PC-9 (cell line): ENCODE results near the gene ZFR. TPM values are rescaled to one million over a fixed set of nuclear protein-coding genes. Genes with fewer than 3 reads are reported as not detected.

Source experiments
- BruUV-seq: library from RNA; stranded (reverse); fragments of 400-500 nt; replicated peaks from 2 replicates; lab custom pipeline; 2021; lab: Mats Ljungman, UMichigan
- CTCF ChIA-PET: fragments of 300-600 bp; sonication (Branson Sonifier 250); formaldehyde crosslinking; loops from one replicate; lab custom pipeline; 2022; ENCODE audit warnings: antibody characterized with exemption; lab: Charles Lee
- POLR2A ChIA-PET: fragments of 300-600 bp; sonication (Branson Sonifier 250); formaldehyde crosslinking; loops from one replicate; lab custom pipeline; 2022; ENCODE audit warnings: antibody characterized with exemption; ENCODE audit not compliant: unreplicated experiment; lab: Charles Lee
- DNase-seq, 2 experiments: peaks; one replicate each; pipeline versions ENCODE4 v3.0.0 to v3.0.0-alpha.2; 2015 to 2022; ENCODE audit warnings: mixed read lengths in 1 of 2
- H2AFZ ChIP-seq: fragments of 200-600 bp; sonication (generic); 2 replicates; pipeline ENCODE4 v1.8.1; 2017; ENCODE audit warnings: antibody characterized with exemption
- H3F3A ChIP-seq: fragments of 200-600 bp; sonication (generic); 2 replicates; pipeline ENCODE4 v1.8.1; 2017; ENCODE audit warnings: antibody characterized with exemption, mild to moderate bottlenecking, low read depth; ENCODE audit not compliant: insufficient read depth
- H3K27ac ChIP-seq: fragments of 200-600 bp; sonication (generic); 2 replicates; pipeline ENCODE4 v1.6.1; 2016; ENCODE audit warnings: mixed run types
- H3K27me3 ChIP-seq: fragments of 200-600 bp; sonication (generic); 2 replicates; pipeline ENCODE4 v1.6.1; 2016; ENCODE audit warnings: low read depth, mixed run types; ENCODE audit not compliant: insufficient read depth
- H3K36me3 ChIP-seq: fragments of 200-600 bp; sonication (generic); 2 replicates; pipeline ENCODE4 v1.6.1; 2016; ENCODE audit warnings: low read depth, mixed run types
- H3K4me1 ChIP-seq: fragments of 200-600 bp; sonication (generic); replicated peaks from 2 replicates; pipeline ENCODE4 v1.6.1; 2016; ENCODE audit warnings: mixed run types; ENCODE audit not compliant: insufficient read depth
- H3K4me2 ChIP-seq: fragments of 200-600 bp; sonication (generic); 2 replicates; pipeline ENCODE4 v1.6.1; 2017; ENCODE audit warnings: mixed run types
- H3K4me3 ChIP-seq: fragments of 200-600 bp; sonication (generic); 2 replicates; pipeline ENCODE4 v1.6.1; 2016; ENCODE audit warnings: mixed run types
- H3K79me2 ChIP-seq: fragments of 200-600 bp; sonication (generic); 2 replicates; pipeline ENCODE4 v1.6.1; 2017; ENCODE audit warnings: low read depth, mixed run types
- H3K9me2 ChIP-seq: fragments of 200-600 bp; sonication (generic); 2 replicates; pipeline ENCODE4 v1.8.1; 2017; ENCODE audit warnings: mild to moderate bottlenecking; ENCODE audit not compliant: insufficient read depth
- H3K9me3 ChIP-seq: fragments of 200-600 bp; sonication (generic); 2 replicates; pipeline ENCODE4 v1.8.1; 2016; ENCODE audit warnings: low read depth; ENCODE audit not compliant: insufficient read depth
- H4K20me1 ChIP-seq: fragments of 200-600 bp; sonication (generic); 2 replicates; pipeline ENCODE4 v1.8.1; 2017; ENCODE audit not compliant: insufficient read depth
- CTCF ChIP-seq: fragments of 200-600 bp; sonication (generic); conservative IDR thresholded peaks from 2 replicates; pipeline ENCODE4 v1.6.1; 2017; ENCODE audit warnings: mixed run types, antibody characterized with exemption, mild to moderate bottlenecking, moderate library complexity
- EZH2 ChIP-seq: fragments of 200-600 bp; sonication (generic); IDR thresholded peaks from 2 replicates; pipeline ENCODE4 v1.8.0; 2017; ENCODE audit warnings: antibody characterized with exemption, low read depth
- intact Hi-C: fragments of 100-400 bp; cut with micrococcal nuclease; formaldehyde crosslinking; loops from one replicate; pipeline ENCODE4 v1.10.0; 2022; ENCODE audit not compliant: unreplicated experiment
- total RNA-seq: library from RNA; stranded (reverse); gene quantifications from 2 replicates; pipeline ENCODE4 v1.2.3, GENCODE V29; 2021

The ZFR gene
- total RNA-seq, 1 experiment from 2014 or later, result 69.2 TPM

DNA sequence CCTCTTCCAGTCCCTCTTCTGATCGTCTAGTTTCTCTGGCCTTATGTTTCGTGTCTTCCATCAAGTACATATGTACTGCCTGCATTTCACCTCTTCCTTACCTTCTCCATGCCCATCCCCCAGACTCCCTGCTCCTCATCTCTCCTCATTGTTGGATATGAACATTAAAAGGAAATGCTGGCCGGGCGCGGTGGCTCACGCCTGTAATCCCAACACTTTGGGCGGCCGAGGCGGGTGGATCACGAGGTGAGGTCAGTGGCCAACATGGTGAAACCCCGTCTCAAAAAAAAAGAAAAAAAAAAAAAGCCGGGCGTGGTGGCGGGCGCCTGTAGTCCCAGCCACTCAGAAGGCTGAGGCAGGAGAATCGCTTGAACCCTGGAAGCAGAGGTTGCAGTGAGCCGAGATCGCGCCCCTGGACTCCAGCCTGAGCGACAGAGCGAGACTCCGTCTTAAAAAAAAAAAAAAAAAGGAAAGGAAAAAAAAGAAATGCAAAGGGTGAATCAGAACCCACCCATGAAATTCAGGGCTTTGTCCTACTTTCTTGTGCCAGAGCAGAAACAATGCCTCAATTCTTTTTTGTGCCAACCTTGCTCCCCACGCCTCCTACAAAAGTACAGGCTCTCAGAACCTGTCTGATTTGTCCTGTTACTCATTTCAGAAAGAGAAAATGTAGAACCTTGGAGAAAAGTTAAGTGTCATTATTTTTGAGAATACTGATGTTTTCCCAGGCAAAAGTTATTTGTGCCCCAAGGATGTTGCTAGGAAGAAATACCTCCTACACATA is 1.5 kb upstream of the ZFR start:
- no peaks in the 10 kb centered on the region for H3K9me3 ChIP-seq
- H3K27me3 ChIP-seq, result no peaks in the 10 kb centered on the region
- ChIA-PET CTCF (no interaction called here), POLR2A (no interaction called here)
- H3K4me2 ChIP-seq, result no peak overlapping the region
- DNase-seq, result no peak
- intact Hi-C loops, result loop anchor here (2.0 to 10.0 kb wide), 2 partner anchors 133 to 339 kb away; partner anchors contain the start of gene MTMR12
- H3K27ac ChIP-seq, result no peak overlapping the region
- H3K4me3 ChIP-seq, result no peak overlapping the region
- TF ChIP-seq EZH2 (no peak), CTCF (no peak)
- H3F3A ChIP-seq, result peaks cover 7% of the 10 kb centered on the region; the same call in 1 of the 2 replicates
- H3K36me3 ChIP-seq, result peaks cover 12% of the 10 kb centered on the region; the same call in 1 of the 2 replicates
- H3K79me2 ChIP-seq, result peaks cover 33% of the 10 kb centered on the region
- no TSS peak for BruUV-seq
- H3K9me2 ChIP-seq, result no peaks in the 10 kb centered on the region
- H4K20me1 ChIP-seq, result peaks cover 19% of the 10 kb centered on the region
- peaks cover 27% of the 10 kb centered on the region for H3K4me1 ChIP-seq
- H2AFZ ChIP-seq, result no peak overlapping the region

DNA sequence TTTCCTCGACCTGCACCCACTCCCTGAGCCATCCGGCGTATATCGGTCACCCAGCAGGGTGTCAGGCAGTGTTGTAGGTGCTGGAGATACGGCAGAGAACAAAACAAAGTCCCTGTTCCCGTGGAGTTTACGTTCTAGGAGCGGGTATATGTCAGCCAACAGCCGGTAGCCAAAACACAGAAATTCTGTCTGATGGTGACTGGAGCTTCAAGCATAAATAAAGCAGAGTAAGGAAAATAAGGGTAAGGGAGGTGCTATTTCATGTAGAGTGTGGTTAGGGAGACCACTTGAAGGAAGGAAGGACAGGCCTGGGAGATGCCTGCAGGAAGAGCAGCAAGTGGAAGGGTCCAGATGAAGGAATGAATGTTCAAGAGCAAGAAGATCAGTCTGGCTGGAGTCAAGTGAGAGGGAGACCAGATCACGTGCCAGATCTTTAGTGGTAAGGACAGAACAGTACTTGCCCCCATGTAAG is 783 bp upstream of the ZFR start:
- H3K79me2 ChIP-seq, result peaks cover 40% of the 10 kb centered on the region
- peaks cover 7% of the 10 kb centered on the region; the same call in 1 of the 2 replicates for H3F3A ChIP-seq
- H3K27ac ChIP-seq, result no peak overlapping the region
- H3K9me3 ChIP-seq, result no peaks in the 10 kb centered on the region
- peaks cover 26% of the 10 kb centered on the region for H4K20me1 ChIP-seq
- peak overlapping the region; percentile 97; the same call in 1 of the 2 replicates for H2AFZ ChIP-seq
- H3K9me2 ChIP-seq, result no peaks in the 10 kb centered on the region
- CTCF ChIA-PET, result no interaction called here
- H3K4me3 ChIP-seq, result peak overlapping the region; percentile 83; the same call in 1 of the 2 replicates
- peaks cover 33% of the 10 kb centered on the region for H3K4me1 ChIP-seq
- POLR2A ChIA-PET, result interaction anchor here (0.6 kb wide), 4 partner anchors 54 to 702 kb away, joined by 3 to 23 read pairs (median 4); no protein-coding TSS in a partner anchor
- no TSS peak for BruUV-seq
- H3K27me3 ChIP-seq, result no peaks in the 10 kb centered on the region
- intact Hi-C loops, result loop anchor here (2.0 to 10.0 kb wide), 2 partner anchors 133 to 339 kb away; partner anchors contain the start of gene MTMR12
- peaks cover 18% of the 10 kb centered on the region; the same call in 1 of the 2 replicates for H3K36me3 ChIP-seq
- DNase-seq, result no peak
- peak overlapping the region; percentile 83 for H3K4me2 ChIP-seq
- no peak for TF ChIP-seq EZH2
- no peak for TF ChIP-seq CTCF

GRCh38 chr5:32443541-32444430 is 754 bp downstream of the ZFR start:
- intact Hi-C loops, result loop anchor here (1.0 to 10.0 kb wide), 4 partner anchors 131 to 341 kb away; partner anchors contain the start of genes MTMR12 and SUB1
- peaks cover 16% of the 10 kb centered on the region; the same call in 1 of the 2 replicates for H3F3A ChIP-seq
- peak overlapping the region; percentile 94 for H3K4me2 ChIP-seq
- ChIA-PET POLR2A (no interaction called here), CTCF (interaction anchor here (0.6 to 0.7 kb wide), 2 partner anchors 38 to 146 kb away, joined by 3 to 4 read pairs; no protein-coding TSS in a partner anchor)
- no peaks in the 10 kb centered on the region for H3K27me3 ChIP-seq
- H3K27ac ChIP-seq, result peak overlapping the region; percentile 61
- peak overlapping the region; percentile 97 for H2AFZ ChIP-seq
- no peaks in the 10 kb centered on the region for H3K9me2 ChIP-seq
- peaks cover 49% of the 10 kb centered on the region for H3K4me1 ChIP-seq
- H3K36me3 ChIP-seq, result peaks cover 23% of the 10 kb centered on the region; the same call in 1 of the 2 replicates
- peak overlapping the region; percentile 83 for H3K4me3 ChIP-seq
- DNase-seq, result peak; percentile 47 to 67
- peaks cover 55% of the 10 kb centered on the region for H3K79me2 ChIP-seq
- BruUV-seq, result no TSS peak
- no peak; the same call in 1 of the 2 replicates for TF ChIP-seq CTCF
- TF ChIP-seq EZH2, result no peak
- H4K20me1 ChIP-seq, result peaks cover 42% of the 10 kb centered on the region
- H3K9me3 ChIP-seq, result no peaks in the 10 kb centered on the region
